ENCODE data around the gene MYLK. TPM values are rescaled to one million over a fixed set of nuclear protein-coding genes. Genes with fewer than 3 reads are reported as not detected.
"Not testable (repeated sequence)": the region's sequence is repeated elsewhere in the genome, so short reads cannot be mapped to it uniquely, and the experiment has no call there.

The MYLK gene
- polyA plus RNA-seq, 2 donors, result 14.2 to 104 TPM

- Histone ChIP-seq H3K9me3 (ENCODE audit: control insufficient read depth in 2 of 2, insufficient read depth in 1 of 2, low read depth in 1 of 2, low read length in 1 of 2) (no peaks in the 10 kb centered on the region), H3K27me3 (ENCODE audit: control insufficient read depth in 1 of 2, insufficient read depth in 2 of 2, low read length in 2 of 2) (no peaks in the 10 kb centered on the region), H3K27ac (ENCODE audit: low read depth in 2 of 2, low read length in 1 of 2) (no peak overlapping the region), H3K4me1 (ENCODE audit: control insufficient read depth in 2 of 2, insufficient read depth in 2 of 2, low read length in 1 of 2) (peaks cover 0 to 4% of the 10 kb centered on the region in 2 donors), H3K4me3 (ENCODE audit: low read depth in 1 of 2, low read length in 2 of 2) (no peak overlapping the region), H3K36me3 (ENCODE audit: control insufficient read depth in 2 of 2, insufficient read depth in 2 of 2, low read length in 1 of 2) (no peaks in the 10 kb centered on the region)
- 65 to 78% methylated on average over 2 of the region's 2 CpGs for WGBS, 2 donors
Measured at GRCh38 chr3:123739754-123740153, 144.4 kb downstream of the MYLK start.

- no peaks in the 10 kb centered on the region for H3K27me3 ChIP-seq (ENCODE audit: control insufficient read depth in 1 of 2, insufficient read depth in 2 of 2, low read length in 2 of 2)
- 83 to 94% methylated on average over 2 of the region's 2 CpGs for WGBS, 2 donors
- no peak overlapping the region for H3K4me3 ChIP-seq (ENCODE audit: low read depth in 1 of 2, low read length in 2 of 2)
- no peaks in the 10 kb centered on the region for H3K9me3 ChIP-seq (ENCODE audit: control insufficient read depth in 2 of 2, insufficient read depth in 1 of 2, low read depth in 1 of 2, low read length in 1 of 2)
- H3K36me3 ChIP-seq (ENCODE audit: control insufficient read depth in 2 of 2, insufficient read depth in 2 of 2, low read length in 1 of 2), result no peaks in the 10 kb centered on the region
- H3K27ac ChIP-seq (ENCODE audit: low read depth in 2 of 2, low read length in 1 of 2), result no peak overlapping the region
- peaks cover 0 to 4% of the 10 kb centered on the region in 2 donors for H3K4me1 ChIP-seq (ENCODE audit: control insufficient read depth in 2 of 2, insufficient read depth in 2 of 2, low read length in 1 of 2)
Measured at GRCh38 chr3:123739106-123739505, 145.0 kb downstream of the MYLK start.

- H3K27ac ChIP-seq (ENCODE audit: low read depth in 2 of 2, low read length in 1 of 2); H3K4me3 ChIP-seq (ENCODE audit: low read depth in 1 of 2, low read length in 2 of 2); H3K4me1 ChIP-seq (ENCODE audit: control insufficient read depth in 2 of 2, insufficient read depth in 2 of 2, low read length in 1 of 2); H3K27me3 ChIP-seq (ENCODE audit: control insufficient read depth in 1 of 2, insufficient read depth in 2 of 2, low read length in 2 of 2); H3K36me3 ChIP-seq (ENCODE audit: control insufficient read depth in 2 of 2, insufficient read depth in 2 of 2, low read length in 1 of 2); H3K9me3 ChIP-seq (ENCODE audit: control insufficient read depth in 2 of 2, insufficient read depth in 1 of 2, low read depth in 1 of 2, low read length in 1 of 2): not testable (repeated sequence)
- 91 to 96% methylated on average over 5 of the region's 5 CpGs for WGBS, 2 donors
Measured at GRCh38 chr3:123738522-123738921, 145.6 kb downstream of the MYLK start.

GRCh38 chr3:123737168-123737567 lies 147.0 kb downstream of the MYLK start:
- Histone ChIP-seq H3K27ac (ENCODE audit: low read depth in 2 of 2, low read length in 1 of 2) (no peak overlapping the region), H3K4me1 (ENCODE audit: control insufficient read depth in 2 of 2, insufficient read depth in 2 of 2, low read length in 1 of 2) (peaks cover 0 to 4% of the 10 kb centered on the region in 2 donors), H3K9me3 (ENCODE audit: control insufficient read depth in 2 of 2, insufficient read depth in 1 of 2, low read depth in 1 of 2, low read length in 1 of 2) (no peaks in the 10 kb centered on the region), H3K27me3 (ENCODE audit: control insufficient read depth in 1 of 2, insufficient read depth in 2 of 2, low read length in 2 of 2) (no peaks in the 10 kb centered on the region), H3K36me3 (ENCODE audit: control insufficient read depth in 2 of 2, insufficient read depth in 2 of 2, low read length in 1 of 2) (no peaks in the 10 kb centered on the region), H3K4me3 (ENCODE audit: low read depth in 1 of 2, low read length in 2 of 2) (no peak overlapping the region)
- WGBS, 2 donors, result 94 to 95% methylated on average over 14 of the region's 14 CpGs

GRCh38 chr3:123735456-123735855 lies 148.7 kb downstream of the MYLK start:
- no peak overlapping the region for H3K4me3 ChIP-seq (ENCODE audit: low read depth in 1 of 2, low read length in 2 of 2)
- H3K9me3 ChIP-seq (ENCODE audit: control insufficient read depth in 2 of 2, insufficient read depth in 1 of 2, low read depth in 1 of 2, low read length in 1 of 2), result no peaks in the 10 kb centered on the region
- H3K36me3 ChIP-seq (ENCODE audit: control insufficient read depth in 2 of 2, insufficient read depth in 2 of 2, low read length in 1 of 2), result no peaks in the 10 kb centered on the region
- WGBS, 2 donors, result 54 to 66% methylated on average over 2 of the region's 2 CpGs
- H3K4me1 ChIP-seq (ENCODE audit: control insufficient read depth in 2 of 2, insufficient read depth in 2 of 2, low read length in 1 of 2), result peaks cover 0 to 2% of the 10 kb centered on the region in 2 donors
- H3K27ac ChIP-seq (ENCODE audit: low read depth in 2 of 2, low read length in 1 of 2), result no peak overlapping the region
- H3K27me3 ChIP-seq (ENCODE audit: control insufficient read depth in 1 of 2, insufficient read depth in 2 of 2, low read length in 2 of 2), result no peaks in the 10 kb centered on the region

GRCh38 chr3:123734527-123734902 lies 149.6 kb downstream of the MYLK start:
- WGBS, 2 donors, result 72 to 73% methylated on average over 6 of the region's 6 CpGs
- Histone ChIP-seq H3K4me3 (ENCODE audit: low read depth in 1 of 2, low read length in 2 of 2) (no peak overlapping the region), H3K27ac (ENCODE audit: low read depth in 2 of 2, low read length in 1 of 2) (no peak overlapping the region), H3K27me3 (ENCODE audit: control insufficient read depth in 1 of 2, insufficient read depth in 2 of 2, low read length in 2 of 2) (no peaks in the 10 kb centered on the region), H3K36me3 (ENCODE audit: control insufficient read depth in 2 of 2, insufficient read depth in 2 of 2, low read length in 1 of 2) (no peaks in the 10 kb centered on the region), H3K4me1 (ENCODE audit: control insufficient read depth in 2 of 2, insufficient read depth in 2 of 2, low read length in 1 of 2) (no peaks in the 10 kb centered on the region), H3K9me3 (ENCODE audit: control insufficient read depth in 2 of 2, insufficient read depth in 1 of 2, low read depth in 1 of 2, low read length in 1 of 2) (no peaks in the 10 kb centered on the region)

- WGBS, 2 donors, result 78 to 87% methylated on average over 13 of the region's 13 CpGs
- H3K27me3 ChIP-seq (ENCODE audit: control insufficient read depth in 1 of 2, insufficient read depth in 2 of 2, low read length in 2 of 2), result no peaks in the 10 kb centered on the region
- H3K36me3 ChIP-seq (ENCODE audit: control insufficient read depth in 2 of 2, insufficient read depth in 2 of 2, low read length in 1 of 2), result no peaks in the 10 kb centered on the region
- H3K4me1 ChIP-seq (ENCODE audit: control insufficient read depth in 2 of 2, insufficient read depth in 2 of 2, low read length in 1 of 2), result no peaks in the 10 kb centered on the region
- no peak overlapping the region for H3K27ac ChIP-seq (ENCODE audit: low read depth in 2 of 2, low read length in 1 of 2)
- H3K4me3 ChIP-seq (ENCODE audit: low read depth in 1 of 2, low read length in 2 of 2), result no peak overlapping the region
- H3K9me3 ChIP-seq (ENCODE audit: control insufficient read depth in 2 of 2, insufficient read depth in 1 of 2, low read depth in 1 of 2, low read length in 1 of 2), result no peaks in the 10 kb centered on the region
Measured at GRCh38 chr3:123733805-123734526, 150.2 kb downstream of the MYLK start.

- Histone ChIP-seq H3K4me3 (ENCODE audit: low read depth in 1 of 2, low read length in 2 of 2) (no peak overlapping the region), H3K4me1 (ENCODE audit: control insufficient read depth in 2 of 2, insufficient read depth in 2 of 2, low read length in 1 of 2) (no peaks in the 10 kb centered on the region), H3K27ac (ENCODE audit: low read depth in 2 of 2, low read length in 1 of 2) (no peak overlapping the region), H3K9me3 (ENCODE audit: control insufficient read depth in 2 of 2, insufficient read depth in 1 of 2, low read depth in 1 of 2, low read length in 1 of 2) (no peaks in the 10 kb centered on the region), H3K27me3 (ENCODE audit: control insufficient read depth in 1 of 2, insufficient read depth in 2 of 2, low read length in 2 of 2) (no peaks in the 10 kb centered on the region), H3K36me3 (ENCODE audit: control insufficient read depth in 2 of 2, insufficient read depth in 2 of 2, low read length in 1 of 2) (no peaks in the 10 kb centered on the region)
- 96 to 97% methylated on average over 4 of the region's 4 CpGs for WGBS, 2 donors
Measured at GRCh38 chr3:123733341-123733740, 150.8 kb downstream of the MYLK start.

GRCh38 chr3:123732447-123732846 lies 151.7 kb downstream of the MYLK start:
- no peaks in the 10 kb centered on the region for H3K9me3 ChIP-seq (ENCODE audit: control insufficient read depth in 2 of 2, insufficient read depth in 1 of 2, low read depth in 1 of 2, low read length in 1 of 2)
- H3K4me3 ChIP-seq (ENCODE audit: low read depth in 1 of 2, low read length in 2 of 2), result no peak overlapping the region
- H3K4me1 ChIP-seq (ENCODE audit: control insufficient read depth in 2 of 2, insufficient read depth in 2 of 2, low read length in 1 of 2), result no peaks in the 10 kb centered on the region
- H3K27me3 ChIP-seq (ENCODE audit: control insufficient read depth in 1 of 2, insufficient read depth in 2 of 2, low read length in 2 of 2), result no peaks in the 10 kb centered on the region
- WGBS, 2 donors, result 51 to 64% methylated on average over 3 of the region's 3 CpGs
- H3K27ac ChIP-seq (ENCODE audit: low read depth in 2 of 2, low read length in 1 of 2), result no peak overlapping the region
- no peaks in the 10 kb centered on the region for H3K36me3 ChIP-seq (ENCODE audit: control insufficient read depth in 2 of 2, insufficient read depth in 2 of 2, low read length in 1 of 2)

- Histone ChIP-seq H3K36me3 (ENCODE audit: control insufficient read depth in 2 of 2, insufficient read depth in 2 of 2, low read length in 1 of 2) (no peaks in the 10 kb centered on the region), H3K9me3 (ENCODE audit: control insufficient read depth in 2 of 2, insufficient read depth in 1 of 2, low read depth in 1 of 2, low read length in 1 of 2) (no peaks in the 10 kb centered on the region), H3K27me3 (ENCODE audit: control insufficient read depth in 1 of 2, insufficient read depth in 2 of 2, low read length in 2 of 2) (no peaks in the 10 kb centered on the region), H3K4me3 (ENCODE audit: low read depth in 1 of 2, low read length in 2 of 2) (no peak overlapping the region), H3K4me1 (ENCODE audit: control insufficient read depth in 2 of 2, insufficient read depth in 2 of 2, low read length in 1 of 2) (no peaks in the 10 kb centered on the region), H3K27ac (ENCODE audit: low read depth in 2 of 2, low read length in 1 of 2) (no peak overlapping the region)
- 90 to 93% methylated on average over 4 of the region's 4 CpGs for WGBS, 2 donors
Measured at GRCh38 chr3:123730829-123731228, 153.3 kb downstream of the MYLK start.

Data from esophagus (tissue), 2 donors.